Fibroblast of upper back skin (primary cell): ENCODE results near the gene DGAT2.
A peak's percentile ranks its signal among the peaks of the same experiment; 100 is the strongest.

Experiments
- DNase-seq: peaks from one replicate; pipeline ENCODE4 v3.0.0-alpha.2; 2013

Gene DGAT2

GRCh38 chr11:75802913-75803820, 34.6 kb downstream of the DGAT2 start:
- DNase-seq, result peak; percentile 64

- DNase-seq, result no peak
Measured at GRCh38 chr11:75809111-75809510, 40.5 kb downstream of the DGAT2 start.

- no peak for DNase-seq
Measured at GRCh38 chr11:75809991-75810390, 41.4 kb downstream of the DGAT2 start.

GRCh38 chr11:75810637-75811390, 42.2 kb downstream of the DGAT2 start:
- no peak for DNase-seq

- no peak for DNase-seq
Measured at GRCh38 chr11:75811485-75811884, 42.9 kb downstream of the DGAT2 start.

GRCh38 chr11:75812542-75813040, 44.0 kb downstream of the DGAT2 start:
- DNase-seq, result no peak

GRCh38 chr11:75813124-75813523, 44.5 kb downstream of the DGAT2 start:
- DNase-seq, result no peak

- DNase-seq, result peak; percentile 10
Measured at GRCh38 chr11:75813622-75814039, 45.1 kb downstream of the DGAT2 start.

- no peak for DNase-seq
Measured at GRCh38 chr11:75814363-75814676, 45.7 kb downstream of the DGAT2 start.

- DNase-seq, result peak; percentile 99
Measured at GRCh38 chr11:75814677-75815344, 46.2 kb downstream of the DGAT2 start, which contains the start of gene UVRAG. Gene UVRAG (plus strand): TSS chr11:75815210. CDS start chr11:75815408, 198 bp downstream.

GRCh38 chr11:75815345-75816168, 47.0 kb downstream of the DGAT2 start:
- peak; percentile 28 for DNase-seq

- no peak for DNase-seq
Measured at GRCh38 chr11:75816561-75817239, 48.1 kb downstream of the DGAT2 start.

GRCh38 chr11:75820645-75821044, 52.1 kb downstream of the DGAT2 start:
- DNase-seq, result peak; percentile 30

- DNase-seq, result no peak
Measured at GRCh38 chr11:75821202-75821601, 52.6 kb downstream of the DGAT2 start.

GRCh38 chr11:75822541-75822940, 54.0 kb downstream of the DGAT2 start:
- DNase-seq, result no peak

GRCh38 chr11:75823415-75823814, 54.8 kb downstream of the DGAT2 start:
- DNase-seq, result no peak

- DNase-seq, result no peak
Measured at GRCh38 chr11:75823946-75824345, 55.4 kb downstream of the DGAT2 start.

- peak; percentile 19 for DNase-seq
Measured at GRCh38 chr11:75826461-75827230, 58.1 kb downstream of the DGAT2 start.

GRCh38 chr11:75827562-75827961, 59.0 kb downstream of the DGAT2 start:
- DNase-seq, result no peak

GRCh38 chr11:75831915-75832502, 63.4 kb downstream of the DGAT2 start:
- no peak for DNase-seq
